ENCODE measurements around the gene FIP1L1.

DNA sequence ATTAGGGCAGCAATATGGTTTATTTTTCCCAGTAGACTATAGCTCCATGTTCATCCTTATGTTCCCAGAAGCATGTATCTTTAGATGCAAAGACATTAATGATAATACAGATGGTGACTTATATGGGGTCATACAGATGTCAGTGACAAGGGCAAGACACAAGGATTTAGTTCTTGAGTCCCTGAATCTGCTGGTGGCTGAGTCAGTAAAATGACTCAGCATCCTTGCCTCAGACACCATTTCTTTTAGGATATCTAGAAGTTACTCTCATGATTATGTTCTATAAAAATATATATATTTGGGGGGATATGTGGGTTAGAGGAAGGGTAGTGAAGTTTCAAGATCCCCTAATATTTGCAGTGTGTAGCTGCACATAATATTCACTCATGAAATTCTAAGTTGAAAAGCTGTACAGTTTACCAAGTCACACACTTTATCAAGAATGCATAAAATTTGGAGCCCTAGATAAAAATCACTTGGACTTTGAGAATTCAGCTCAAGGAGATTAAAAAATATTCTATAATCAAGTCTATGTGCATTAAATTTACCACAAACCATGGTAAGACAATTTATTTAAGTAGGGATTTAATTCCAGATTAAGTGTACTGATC is 111.9 kb downstream of the FIP1L1 start:
- TF ChIP-seq SMC3 (conservative IDR thresholded peaks at IDR 0.05; ENCODE audit: poor library complexity) (no peak), POLR2AphosphoS5 (IDR thresholded peaks at IDR 0.05) (no peak), TAF1 (IDR thresholded peaks at IDR 0.05; ENCODE audit: low read depth) (no peak)
